A549 (cell line): ENCODE results near the gene B9D2.

Experiments
- BHLHE40 ChIP-seq: IDR thresholded peaks from 2 replicates; pipeline ENCODE4 v1.6.1; 2012; ENCODE audit warnings: low read depth, low read length, inconsistent platforms
- MYC ChIP-seq: IDR thresholded peaks from 2 replicates; pipeline ENCODE4 v1.6.1; 2012; ENCODE audit warnings: mild to moderate bottlenecking, inconsistent platforms, low read length, improper control_type of control experiment, borderline replicate concordance
- POLR2A ChIP-seq: IDR thresholded peaks from 2 replicates; pipeline ENCODE4 v1.6.1; 2012; ENCODE audit warnings: mild to moderate bottlenecking, low read length
- POLR2AphosphoS2 ChIP-seq: conservative IDR thresholded peaks from 2 replicates; pipeline ENCODE4 v1.6.1; 2012; ENCODE audit warnings: low read length, improper control_type of control experiment, inconsistent platforms
- ZNF302 ChIP-seq: fragments of 250-450 bp; sonication (Bioruptor Pico); IDR thresholded peaks from 2 replicates; pipeline ENCODE4 v1.9.0; 2021; ENCODE audit warnings: inconsistent platforms, mild to moderate bottlenecking, moderate library complexity
- TF ChIP-seq, protein P1 (sequence below): fragments of >200 bp; sonication (Bioruptor Twin); formaldehyde crosslinking; IDR thresholded peaks from 3 replicates; pipeline ENCODE4 v1.5.1; 2016
- TF ChIP-seq, protein P2 (sequence below): IDR thresholded peaks from 2 replicates; pipeline ENCODE4 v1.6.1; 2012

DNA sequence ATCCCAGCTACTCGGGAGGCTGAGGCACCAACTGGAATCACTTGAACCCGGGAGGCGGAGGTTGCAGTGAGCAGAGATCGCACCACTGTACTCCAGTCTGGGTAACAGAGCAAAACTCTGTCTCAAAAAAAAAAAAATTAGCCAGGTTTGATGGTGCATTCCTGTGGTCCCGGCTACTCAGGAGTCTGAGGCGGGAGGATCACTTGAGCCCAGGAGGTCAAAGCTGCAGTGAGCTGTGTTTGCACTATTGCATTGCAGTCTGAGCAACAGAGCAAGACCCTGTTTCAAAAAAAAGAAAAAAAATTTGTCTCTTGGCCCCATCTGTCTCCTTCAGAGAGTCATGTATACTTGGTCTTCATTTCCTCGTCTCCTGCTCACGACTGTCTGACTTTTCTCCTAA lies 52.3 kb downstream of the B9D2 start:
- TF ChIP-seq POLR2AphosphoS2 (no peak), BHLHE40 (no peak), ZNF302 (CRISPR knock-in tag) (no peak), POLR2A (no peak), MYC (no peak)
- TF ChIP-seq, protein P1, sequence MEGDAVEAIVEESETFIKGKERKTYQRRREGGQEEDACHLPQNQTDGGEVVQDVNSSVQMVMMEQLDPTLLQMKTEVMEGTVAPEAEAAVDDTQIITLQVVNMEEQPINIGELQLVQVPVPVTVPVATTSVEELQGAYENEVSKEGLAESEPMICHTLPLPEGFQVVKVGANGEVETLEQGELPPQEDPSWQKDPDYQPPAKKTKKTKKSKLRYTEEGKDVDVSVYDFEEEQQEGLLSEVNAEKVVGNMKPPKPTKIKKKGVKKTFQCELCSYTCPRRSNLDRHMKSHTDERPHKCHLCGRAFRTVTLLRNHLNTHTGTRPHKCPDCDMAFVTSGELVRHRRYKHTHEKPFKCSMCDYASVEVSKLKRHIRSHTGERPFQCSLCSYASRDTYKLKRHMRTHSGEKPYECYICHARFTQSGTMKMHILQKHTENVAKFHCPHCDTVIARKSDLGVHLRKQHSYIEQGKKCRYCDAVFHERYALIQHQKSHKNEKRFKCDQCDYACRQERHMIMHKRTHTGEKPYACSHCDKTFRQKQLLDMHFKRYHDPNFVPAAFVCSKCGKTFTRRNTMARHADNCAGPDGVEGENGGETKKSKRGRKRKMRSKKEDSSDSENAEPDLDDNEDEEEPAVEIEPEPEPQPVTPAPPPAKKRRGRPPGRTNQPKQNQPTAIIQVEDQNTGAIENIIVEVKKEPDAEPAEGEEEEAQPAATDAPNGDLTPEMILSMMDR, result no peak
- TF ChIP-seq, protein P2, sequence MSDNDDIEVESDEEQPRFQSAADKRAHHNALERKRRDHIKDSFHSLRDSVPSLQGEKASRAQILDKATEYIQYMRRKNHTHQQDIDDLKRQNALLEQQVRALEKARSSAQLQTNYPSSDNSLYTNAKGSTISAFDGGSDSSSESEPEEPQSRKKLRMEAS, result no peak
